Measurements from ENCODE around the gene IDH3G.
"Not testable (repeated sequence)": the region's sequence is repeated elsewhere in the genome, so short reads cannot be mapped to it uniquely, and the experiment has no call there.

The IDH3G gene

DNA sequence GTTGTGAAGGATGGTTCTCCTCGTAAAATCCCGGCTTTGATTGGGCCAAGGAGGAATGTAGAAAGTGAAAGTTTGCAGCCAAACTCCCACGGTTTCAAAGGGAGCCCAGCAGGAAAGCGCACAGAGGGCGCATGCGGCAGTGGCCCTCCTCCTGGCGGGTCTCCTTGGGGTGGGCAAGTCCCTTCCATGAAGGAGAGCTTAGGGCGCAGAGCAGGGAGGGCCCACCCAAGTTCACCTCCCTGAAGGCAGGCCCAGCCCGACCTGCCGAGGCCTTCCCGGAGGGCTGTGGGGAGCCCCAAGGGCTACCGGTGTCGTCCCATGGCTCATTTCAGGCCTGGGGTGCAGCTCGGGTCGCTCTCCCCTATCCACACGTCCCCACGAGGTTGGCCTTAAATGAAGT, 34.1 kb upstream of the IDH3G start:
- H3K9me3 ChIP-seq (ENCODE audit: control insufficient read depth in 5 of 5, low read length in 5 of 5): peaks cover 0 to 5% (median 2%) of the 10 kb centered on the region in 5 donors
- peaks cover 29 to 72% (median 55%) of the 10 kb centered on the region in 5 donors for H3K27me3 ChIP-seq (ENCODE audit: control insufficient read depth in 5 of 5, insufficient read depth in 4 of 5, low read length in 5 of 5)
- H3K36me3 ChIP-seq (ENCODE audit: control insufficient read depth in 5 of 5, insufficient read depth in 5 of 5, low read length in 5 of 5): no peaks in the 10 kb centered on the region
- H3K4me1 ChIP-seq (ENCODE audit: control insufficient read depth in 5 of 5, insufficient read depth in 5 of 5, low read length in 5 of 5): peaks cover 0 to 17% (median 6%) of the 10 kb centered on the region in 5 donors
- H3K27ac ChIP-seq (ENCODE audit: low read depth, low read length): no peak overlapping the region
- H3K4me3 ChIP-seq (ENCODE audit: low read depth in 1 of 5, low read length in 5 of 5): peak overlapping the region in 1 of 5 donors; percentile 21
- H3K9ac ChIP-seq (ENCODE audit: low read length in 5 of 5): no peak overlapping the region

DNA sequence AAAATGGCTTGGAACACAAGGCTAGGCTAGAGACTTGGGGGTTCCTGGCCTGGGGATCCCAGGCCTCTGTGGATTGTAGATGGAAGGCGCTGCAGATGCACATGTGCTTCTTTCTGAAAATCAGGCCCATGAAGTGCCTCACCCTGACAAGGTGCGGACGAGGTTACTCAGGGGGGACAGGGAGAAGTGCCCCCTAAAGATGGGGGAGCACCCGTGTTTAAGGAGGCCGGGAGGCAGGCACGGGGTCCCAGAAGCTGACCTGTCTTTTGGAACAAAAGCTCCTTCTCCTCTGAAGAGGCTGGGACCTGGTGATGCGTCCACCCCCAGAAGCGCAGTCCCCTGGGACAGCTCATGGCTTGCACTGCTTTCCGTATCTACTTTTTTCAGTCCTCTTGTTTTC, 33.7 kb upstream of the IDH3G start:
- peaks cover 0 to 17% (median 6%) of the 10 kb centered on the region in 5 donors for H3K4me1 ChIP-seq (ENCODE audit: control insufficient read depth in 5 of 5, insufficient read depth in 5 of 5, low read length in 5 of 5)
- no peaks in the 10 kb centered on the region for H3K36me3 ChIP-seq (ENCODE audit: control insufficient read depth in 5 of 5, insufficient read depth in 5 of 5, low read length in 5 of 5)
- peaks cover 0 to 5% (median 2%) of the 10 kb centered on the region in 5 donors for H3K9me3 ChIP-seq (ENCODE audit: control insufficient read depth in 5 of 5, low read length in 5 of 5)
- no peak overlapping the region for H3K4me3 ChIP-seq (ENCODE audit: low read depth in 1 of 5, low read length in 5 of 5)
- H3K9ac ChIP-seq (ENCODE audit: low read length in 5 of 5): no peak overlapping the region
- no peak overlapping the region for H3K27ac ChIP-seq (ENCODE audit: low read depth, low read length)
- peaks cover 29 to 68% (median 54%) of the 10 kb centered on the region in 5 donors for H3K27me3 ChIP-seq (ENCODE audit: control insufficient read depth in 5 of 5, insufficient read depth in 4 of 5, low read length in 5 of 5)

DNA sequence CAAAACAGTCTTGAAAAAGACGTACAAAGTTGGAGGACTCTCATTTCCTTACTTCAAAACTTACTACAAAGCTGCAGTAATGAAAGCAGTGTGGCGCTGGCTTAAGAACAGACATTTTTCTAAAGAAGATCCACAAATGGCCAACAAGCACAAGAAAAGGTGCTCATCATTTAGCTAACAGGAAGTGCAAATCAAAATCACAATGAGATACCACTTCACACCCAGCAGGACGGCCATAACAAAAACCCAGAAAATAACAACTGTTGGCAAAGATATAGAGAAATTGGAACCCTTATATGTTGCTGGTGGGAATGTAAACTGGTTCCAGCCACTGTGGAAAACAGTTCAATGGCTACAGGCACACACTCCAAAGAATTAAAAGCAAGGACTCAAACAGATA, 32.8 kb upstream of the IDH3G start:
- Histone ChIP-seq H3K9me3 (ENCODE audit: control insufficient read depth in 5 of 5, low read length in 5 of 5) (peaks cover 0 to 5% (median 0%) of the 10 kb centered on the region in 5 donors), H3K9ac (ENCODE audit: low read length in 5 of 5) (no peak overlapping the region), H3K4me3 (ENCODE audit: low read depth in 1 of 5, low read length in 5 of 5) (no peak overlapping the region)

DNA sequence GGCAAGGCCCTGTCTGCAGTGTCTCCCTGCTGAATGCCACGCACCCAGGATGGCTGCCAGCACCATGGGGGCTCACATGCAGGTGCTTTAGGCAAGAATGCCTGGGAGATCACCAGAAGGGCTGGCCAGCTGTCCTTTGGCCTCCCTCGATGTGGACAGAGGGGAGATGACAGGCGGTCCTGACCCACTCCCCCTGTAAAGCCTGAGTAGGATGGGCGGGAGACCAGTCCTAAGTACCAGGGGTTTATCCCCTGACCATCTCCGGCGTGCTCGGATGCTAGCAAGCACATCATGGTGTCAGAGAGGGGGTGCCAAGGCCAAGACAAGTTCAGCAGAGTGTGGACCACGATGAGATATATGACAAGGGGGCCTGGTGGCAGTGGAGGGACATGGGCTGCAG, 30.9 kb upstream of the IDH3G start:
- Histone ChIP-seq H3K9ac (ENCODE audit: low read length in 5 of 5) (no peak overlapping the region), H3K27me3 (ENCODE audit: control insufficient read depth in 5 of 5, insufficient read depth in 4 of 5, low read length in 5 of 5) (peaks cover 20 to 52% (median 49%) of the 10 kb centered on the region in 5 donors), H3K9me3 (ENCODE audit: control insufficient read depth in 5 of 5, low read length in 5 of 5) (peaks cover 0 to 5% (median 0%) of the 10 kb centered on the region in 5 donors), H3K4me1 (ENCODE audit: control insufficient read depth in 5 of 5, insufficient read depth in 5 of 5, low read length in 5 of 5) (peaks cover 0 to 16% (median 6%) of the 10 kb centered on the region in 5 donors), H3K36me3 (ENCODE audit: control insufficient read depth in 5 of 5, insufficient read depth in 5 of 5, low read length in 5 of 5) (no peaks in the 10 kb centered on the region), H3K4me3 (ENCODE audit: low read depth in 1 of 5, low read length in 5 of 5) (no peak overlapping the region), H3K27ac (ENCODE audit: low read depth, low read length) (no peak overlapping the region)

More for the DNA sequence above, 32.8 kb upstream of the IDH3G start:
- peaks cover 24 to 59% (median 51%) of the 10 kb centered on the region in 5 donors for H3K27me3 ChIP-seq (ENCODE audit: control insufficient read depth in 5 of 5, insufficient read depth in 4 of 5, low read length in 5 of 5)
- H3K27ac ChIP-seq (ENCODE audit: low read depth, low read length): no peak overlapping the region
- H3K4me1 ChIP-seq (ENCODE audit: control insufficient read depth in 5 of 5, insufficient read depth in 5 of 5, low read length in 5 of 5): peaks cover 0 to 17% (median 6%) of the 10 kb centered on the region in 5 donors
- no peaks in the 10 kb centered on the region for H3K36me3 ChIP-seq (ENCODE audit: control insufficient read depth in 5 of 5, insufficient read depth in 5 of 5, low read length in 5 of 5)

DNA sequence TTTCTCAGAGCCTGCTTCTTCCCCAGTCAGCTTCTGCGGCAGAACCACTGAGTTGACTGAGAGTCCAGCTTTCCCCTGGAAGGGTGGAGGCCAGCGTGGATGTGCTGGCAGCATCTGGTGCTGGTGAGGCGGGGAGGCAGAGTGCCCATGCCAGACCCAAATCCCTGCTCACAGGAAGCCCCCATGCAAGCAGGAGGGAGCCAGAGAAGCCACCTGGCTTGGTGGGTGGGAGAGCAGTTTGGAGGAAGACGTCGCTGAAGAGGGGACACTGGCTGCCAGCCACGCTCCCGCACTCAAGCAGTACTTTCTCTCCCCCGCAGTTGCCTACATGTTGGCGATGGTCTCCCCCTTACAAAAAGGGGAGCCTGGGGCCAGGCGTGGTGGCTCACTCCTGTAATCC, 30.2 kb upstream of the IDH3G start:
- no peak overlapping the region for H3K9ac ChIP-seq (ENCODE audit: low read length in 5 of 5)
- H3K4me3 ChIP-seq (ENCODE audit: low read depth in 1 of 5, low read length in 5 of 5): no peak overlapping the region
- H3K36me3 ChIP-seq (ENCODE audit: control insufficient read depth in 5 of 5, insufficient read depth in 5 of 5, low read length in 5 of 5): no peaks in the 10 kb centered on the region
- H3K27ac ChIP-seq (ENCODE audit: low read depth, low read length): no peak overlapping the region
- H3K9me3 ChIP-seq (ENCODE audit: control insufficient read depth in 5 of 5, low read length in 5 of 5): peaks cover 0 to 5% (median 0%) of the 10 kb centered on the region in 5 donors
- H3K4me1 ChIP-seq (ENCODE audit: control insufficient read depth in 5 of 5, insufficient read depth in 5 of 5, low read length in 5 of 5): peaks cover 0 to 12% (median 6%) of the 10 kb centered on the region in 5 donors
- peaks cover 26 to 53% (median 51%) of the 10 kb centered on the region in 5 donors for H3K27me3 ChIP-seq (ENCODE audit: control insufficient read depth in 5 of 5, insufficient read depth in 4 of 5, low read length in 5 of 5)

DNA sequence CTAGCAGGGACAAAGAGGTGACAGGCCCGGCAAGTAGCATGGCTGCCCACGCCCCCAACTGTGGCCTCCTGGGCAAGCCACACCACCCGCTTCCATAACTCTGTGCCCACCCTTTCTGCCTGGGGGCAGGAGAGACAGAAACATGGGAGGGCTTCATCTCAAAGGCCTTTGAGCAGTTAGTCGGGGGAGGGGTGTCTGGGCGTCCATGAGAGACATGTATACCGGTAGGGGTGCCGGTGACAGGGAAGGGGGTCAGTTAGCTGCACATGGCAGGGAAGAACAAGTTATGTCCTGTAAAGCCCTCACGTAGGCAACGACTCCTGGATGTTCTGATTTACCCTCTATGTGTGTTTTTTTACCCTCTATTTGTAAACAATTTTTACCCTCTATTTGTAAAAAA, 26.9 kb upstream of the IDH3G start:
- Histone ChIP-seq H3K4me1 (ENCODE audit: control insufficient read depth in 5 of 5, insufficient read depth in 5 of 5, low read length in 5 of 5) (peaks cover 0 to 12% (median 6%) of the 10 kb centered on the region in 5 donors), H3K27ac (ENCODE audit: low read depth, low read length) (no peak overlapping the region), H3K9ac (ENCODE audit: low read length in 5 of 5) (no peak overlapping the region), H3K9me3 (ENCODE audit: control insufficient read depth in 5 of 5, low read length in 5 of 5) (no peaks in the 10 kb centered on the region), H3K36me3 (ENCODE audit: control insufficient read depth in 5 of 5, insufficient read depth in 5 of 5, low read length in 5 of 5) (no peaks in the 10 kb centered on the region), H3K27me3 (ENCODE audit: control insufficient read depth in 5 of 5, insufficient read depth in 4 of 5, low read length in 5 of 5) (peaks cover 23 to 45% (median 41%) of the 10 kb centered on the region in 5 donors), H3K4me3 (ENCODE audit: low read depth in 1 of 5, low read length in 5 of 5) (no peak overlapping the region)

DNA sequence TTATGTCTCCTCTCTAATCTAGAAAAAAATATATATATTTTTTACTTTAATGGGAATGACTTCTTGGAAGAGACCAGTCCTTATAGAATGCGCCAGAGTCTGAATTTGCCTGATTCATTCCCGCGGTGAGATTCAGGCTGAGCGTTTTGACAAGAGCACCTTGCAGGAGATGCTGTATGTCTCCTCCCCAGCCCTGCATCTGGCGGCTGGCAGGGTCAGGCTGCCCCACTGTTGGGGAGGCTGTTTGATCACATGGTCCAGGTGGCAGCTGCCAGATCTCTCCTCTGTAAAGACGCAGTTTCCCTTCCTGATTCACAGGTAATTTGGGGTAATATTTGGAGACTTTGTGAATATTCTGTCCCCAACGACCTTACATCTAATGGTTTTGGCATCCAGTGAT, 26.4 kb upstream of the IDH3G start:
- Histone ChIP-seq H3K27ac (ENCODE audit: low read depth, low read length) (no peak overlapping the region), H3K4me3 (ENCODE audit: low read depth in 1 of 5, low read length in 5 of 5) (no peak overlapping the region), H3K4me1 (ENCODE audit: control insufficient read depth in 5 of 5, insufficient read depth in 5 of 5, low read length in 5 of 5) (peaks cover 0 to 12% (median 6%) of the 10 kb centered on the region in 5 donors), H3K9me3 (ENCODE audit: control insufficient read depth in 5 of 5, low read length in 5 of 5) (no peaks in the 10 kb centered on the region), H3K36me3 (ENCODE audit: control insufficient read depth in 5 of 5, insufficient read depth in 5 of 5, low read length in 5 of 5) (no peaks in the 10 kb centered on the region), H3K9ac (ENCODE audit: low read length in 5 of 5) (no peak overlapping the region), H3K27me3 (ENCODE audit: control insufficient read depth in 5 of 5, insufficient read depth in 4 of 5, low read length in 5 of 5) (peaks cover 23 to 44% (median 41%) of the 10 kb centered on the region in 5 donors)

DNA sequence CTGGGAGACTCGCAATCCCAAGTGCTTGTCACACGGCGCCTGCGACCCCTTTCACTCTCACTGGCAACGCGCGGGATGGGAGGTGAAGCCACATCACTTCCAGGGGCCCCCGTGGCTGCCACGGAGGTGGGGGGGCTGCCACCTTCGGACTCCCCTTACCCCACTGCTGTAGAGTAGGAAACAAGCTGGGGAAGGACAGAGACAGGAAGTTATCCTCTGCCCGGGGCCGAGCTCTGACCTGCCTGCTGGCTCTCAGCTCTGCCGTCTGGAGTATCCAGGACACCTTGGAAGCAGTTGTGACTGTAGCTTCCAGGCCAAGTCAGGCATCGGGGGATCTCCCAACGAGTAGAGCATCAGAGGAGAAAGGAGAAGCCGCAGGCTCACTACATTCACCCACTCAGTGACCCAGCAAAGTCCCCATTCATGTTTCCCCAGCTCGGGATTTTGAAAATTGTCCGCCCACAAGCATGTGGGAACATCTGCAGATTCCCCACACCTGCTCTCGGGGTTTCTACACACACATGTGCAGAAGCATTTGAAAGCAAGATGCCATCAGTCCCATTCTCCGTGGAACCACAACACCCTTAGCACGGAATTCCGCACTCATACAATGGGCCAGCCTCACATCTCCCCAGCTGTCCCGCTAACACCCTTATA, 25.3 kb upstream of the IDH3G start:
- Histone ChIP-seq H3K27ac (ENCODE audit: low read depth, low read length) (no peak overlapping the region), H3K9me3 (ENCODE audit: control insufficient read depth in 5 of 5, low read length in 5 of 5) (no peaks in the 10 kb centered on the region), H3K27me3 (ENCODE audit: control insufficient read depth in 5 of 5, insufficient read depth in 4 of 5, low read length in 5 of 5) (peaks cover 14 to 38% (median 36%) of the 10 kb centered on the region in 5 donors), H3K9ac (ENCODE audit: low read length in 5 of 5) (no peak overlapping the region), H3K4me3 (ENCODE audit: low read depth in 1 of 5, low read length in 5 of 5) (peak overlapping the region in 4 of 5 donors; percentile 31 to 60 (median 45)), H3K4me1 (ENCODE audit: control insufficient read depth in 5 of 5, insufficient read depth in 5 of 5, low read length in 5 of 5) (peaks cover 0 to 17% (median 9%) of the 10 kb centered on the region in 5 donors), H3K36me3 (ENCODE audit: control insufficient read depth in 5 of 5, insufficient read depth in 5 of 5, low read length in 5 of 5) (no peaks in the 10 kb centered on the region)

DNA sequence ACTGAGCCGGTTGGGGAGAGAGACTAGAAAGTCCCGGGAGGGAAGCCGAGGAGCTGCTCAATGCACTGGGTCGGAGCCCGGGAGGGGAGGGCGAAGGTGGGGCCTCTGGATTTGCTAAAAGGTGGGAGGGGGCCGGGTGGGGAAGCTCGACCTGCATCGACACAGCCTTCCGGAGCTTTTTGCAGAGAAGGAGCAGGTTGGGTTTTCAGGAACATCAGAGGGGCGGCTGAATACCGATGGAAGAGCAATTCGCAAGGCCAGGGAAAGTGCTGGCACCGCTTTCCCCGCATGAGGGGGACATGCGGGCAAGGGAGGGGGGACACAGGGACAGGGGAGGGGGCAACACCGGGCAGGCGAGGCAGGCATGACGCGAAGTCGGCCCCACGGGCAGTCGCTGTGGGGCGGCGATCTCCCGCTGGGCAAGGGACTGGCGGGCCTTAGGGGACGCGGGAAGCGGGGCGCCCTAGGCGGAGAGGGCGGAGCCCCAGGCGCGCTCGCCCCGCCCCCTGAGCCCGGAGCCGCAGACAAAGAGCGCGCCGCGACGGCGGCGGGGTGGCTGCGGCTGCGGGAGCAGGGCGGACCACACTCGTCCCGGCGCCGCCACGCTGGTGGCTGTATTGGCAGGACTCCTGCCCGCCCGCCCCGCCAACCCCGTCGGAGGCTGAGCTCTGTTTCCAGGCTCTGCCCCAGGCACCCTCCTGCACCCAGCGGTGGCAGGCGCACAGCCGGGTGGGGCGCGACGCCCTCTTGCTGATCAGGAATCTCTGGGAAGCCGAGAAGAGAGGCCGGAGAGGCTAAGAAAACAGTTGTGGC, 24.6 kb upstream of the IDH3G start:
- no peak overlapping the region for H3K27ac ChIP-seq (ENCODE audit: low read depth, low read length)
- peak overlapping the region in 4 of 5 donors; percentile 31 to 60 (median 45) for H3K4me3 ChIP-seq (ENCODE audit: low read depth in 1 of 5, low read length in 5 of 5)
- H3K4me1 ChIP-seq (ENCODE audit: control insufficient read depth in 5 of 5, insufficient read depth in 5 of 5, low read length in 5 of 5): peaks cover 0 to 17% (median 9%) of the 10 kb centered on the region in 5 donors
- H3K27me3 ChIP-seq (ENCODE audit: control insufficient read depth in 5 of 5, insufficient read depth in 4 of 5, low read length in 5 of 5): peaks cover 11 to 32% (median 30%) of the 10 kb centered on the region in 5 donors
- no peak overlapping the region for H3K9ac ChIP-seq (ENCODE audit: low read length in 5 of 5)
- H3K9me3 ChIP-seq (ENCODE audit: control insufficient read depth in 5 of 5, low read length in 5 of 5): no peaks in the 10 kb centered on the region
- no peaks in the 10 kb centered on the region for H3K36me3 ChIP-seq (ENCODE audit: control insufficient read depth in 5 of 5, insufficient read depth in 5 of 5, low read length in 5 of 5)

DNA sequence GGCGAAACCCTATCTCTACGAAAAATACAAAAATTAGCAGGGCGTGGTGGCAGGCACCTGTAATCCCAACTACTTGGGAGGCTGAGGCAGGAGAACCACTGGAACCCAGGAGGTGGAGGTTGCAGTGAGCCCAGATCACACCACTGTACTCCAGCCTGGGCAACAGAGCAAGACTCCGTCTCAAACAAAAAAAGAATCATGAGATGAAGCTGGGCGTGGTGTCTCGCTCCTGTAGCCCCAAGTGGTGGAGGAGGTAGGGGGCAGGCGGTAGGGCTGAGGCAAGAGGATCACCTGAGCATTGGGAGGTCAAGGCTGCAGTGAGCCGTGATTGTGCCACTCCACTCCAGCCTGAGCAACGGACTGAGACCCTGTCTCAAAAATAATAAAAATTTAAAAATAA, 23.9 kb upstream of the IDH3G start:
- H3K27ac ChIP-seq (ENCODE audit: low read depth, low read length); H3K4me3 ChIP-seq (ENCODE audit: low read depth in 1 of 5, low read length in 5 of 5); H3K9ac ChIP-seq (ENCODE audit: low read length in 5 of 5); H3K9me3 ChIP-seq (ENCODE audit: control insufficient read depth in 5 of 5, low read length in 5 of 5); H3K36me3 ChIP-seq (ENCODE audit: control insufficient read depth in 5 of 5, insufficient read depth in 5 of 5, low read length in 5 of 5): not testable (repeated sequence)
- H3K27me3 ChIP-seq (ENCODE audit: control insufficient read depth in 5 of 5, insufficient read depth in 4 of 5, low read length in 5 of 5): peaks cover 11 to 34% (median 26%) of the 10 kb centered on the region in 5 donors
- H3K4me1 ChIP-seq (ENCODE audit: control insufficient read depth in 5 of 5, insufficient read depth in 5 of 5, low read length in 5 of 5): peaks cover 0 to 17% (median 9%) of the 10 kb centered on the region in 5 donors
